Ecto neural progenitor cell (in vitro differentiated cells): ENCODE results near the gene JMJD1C.
"Not testable (repeated sequence)": the region's sequence is repeated elsewhere in the genome, so short reads cannot be mapped to it uniquely, and the experiment has no call there.

Experiments used
- DNase-seq: peaks from one replicate; pipeline ENCODE4 v3.0.0-alpha.2; 2018; ENCODE audit warnings: low spot score

Gene JMJD1C

DNA sequence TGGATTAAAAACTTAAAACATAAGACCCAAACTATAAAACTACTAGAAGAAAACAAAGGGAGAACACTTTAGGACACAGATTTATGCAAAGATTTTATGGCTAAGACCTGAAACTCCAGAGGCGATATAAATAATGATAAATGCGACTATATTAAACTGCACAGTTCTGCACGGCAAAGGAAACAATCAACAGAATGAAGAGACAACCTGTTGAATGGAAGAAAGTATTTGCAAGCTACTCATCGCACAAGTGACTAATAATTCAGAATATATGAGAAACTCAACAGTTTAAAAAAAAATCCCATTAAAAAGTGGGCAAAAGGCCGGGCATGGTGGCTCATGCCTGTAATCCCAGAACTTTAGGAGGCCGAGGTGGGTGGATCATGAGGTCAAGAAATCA, 73.6 kb downstream of the JMJD1C start:
- DNase-seq = no peak

DNA sequence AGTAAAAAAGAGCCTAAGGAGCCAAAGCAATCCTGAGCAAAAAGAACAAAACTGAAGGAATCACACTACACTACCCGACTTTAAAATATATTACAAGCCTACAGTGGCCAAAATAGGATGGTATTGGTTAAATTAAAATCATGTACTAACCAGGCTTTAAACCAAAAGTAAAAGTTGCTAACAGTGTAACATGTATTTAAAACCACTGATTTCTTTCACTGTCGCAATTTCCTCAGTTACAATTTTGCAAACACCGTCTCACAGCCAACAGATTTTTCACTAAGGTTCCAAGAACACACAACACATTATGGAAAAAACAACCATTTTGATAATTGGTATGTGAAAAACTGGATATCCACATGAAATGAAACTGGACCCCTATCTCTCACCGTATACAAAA, 74.0 kb downstream of the JMJD1C start:
- DNase-seq = no peak

GRCh38 chr10:63390521-63390920, 75.3 kb downstream of the JMJD1C start:
- no peak for DNase-seq

GRCh38 chr10:63388421-63389031, 77.3 kb downstream of the JMJD1C start:
- no peak for DNase-seq

DNA sequence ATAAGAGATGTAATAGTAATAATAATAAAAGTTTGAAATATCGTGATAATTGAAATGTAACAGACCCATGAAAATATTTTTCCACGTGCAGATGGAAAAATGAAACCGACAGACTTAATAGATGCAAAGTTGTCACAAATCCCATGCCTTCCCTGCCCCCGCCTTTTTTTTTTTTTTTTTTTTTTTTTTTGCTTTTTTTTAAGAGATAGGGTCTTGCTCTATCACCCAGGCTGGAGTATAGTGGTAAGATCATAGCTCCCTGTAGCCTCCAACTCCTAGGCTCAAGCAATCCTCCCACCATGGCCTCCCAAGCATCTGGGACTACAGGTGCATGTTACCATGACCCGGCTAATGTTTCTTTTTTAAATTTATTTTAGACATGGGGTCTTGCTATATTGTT, 80.5 kb downstream of the JMJD1C start:
- no peak for DNase-seq

DNA sequence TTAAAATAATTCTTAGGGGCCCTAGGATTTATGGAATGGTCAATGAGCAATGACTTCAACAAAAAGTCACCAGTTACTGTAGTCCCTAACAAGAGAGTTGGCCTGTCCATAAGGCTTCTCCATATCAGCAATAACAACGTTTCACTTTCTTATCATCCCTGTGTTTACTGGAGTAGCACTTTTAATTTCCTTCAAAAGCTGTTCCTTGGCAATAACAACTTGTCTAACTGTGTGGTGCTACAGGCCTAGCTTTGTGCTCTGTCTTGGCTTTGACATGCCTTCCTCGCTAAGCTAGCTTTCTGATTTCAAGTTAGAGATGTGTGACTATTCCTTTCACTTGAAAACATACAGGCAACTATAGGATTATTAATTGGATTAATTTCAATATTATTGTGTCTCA, 81.1 kb downstream of the JMJD1C start:
- DNase-seq = no peak

DNA sequence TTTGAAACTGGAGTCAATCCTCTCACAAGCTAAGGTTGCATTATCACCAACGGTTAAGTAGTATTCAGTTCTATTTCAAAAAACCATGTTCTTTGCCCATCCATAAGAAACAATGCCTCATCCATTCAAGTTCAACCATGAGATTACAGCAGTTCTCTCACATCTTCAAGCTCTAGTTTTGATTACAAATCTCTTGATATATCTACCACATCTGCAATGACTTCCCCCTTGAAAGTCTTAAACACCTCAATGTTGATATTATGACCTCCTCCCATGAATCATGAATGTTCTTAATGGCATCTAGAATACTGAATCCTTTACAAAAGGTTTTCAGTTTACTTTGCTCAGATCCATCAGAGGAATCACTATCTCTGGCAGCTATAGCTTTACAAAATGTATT, 81.8 kb downstream of the JMJD1C start:
- no peak for DNase-seq

DNA sequence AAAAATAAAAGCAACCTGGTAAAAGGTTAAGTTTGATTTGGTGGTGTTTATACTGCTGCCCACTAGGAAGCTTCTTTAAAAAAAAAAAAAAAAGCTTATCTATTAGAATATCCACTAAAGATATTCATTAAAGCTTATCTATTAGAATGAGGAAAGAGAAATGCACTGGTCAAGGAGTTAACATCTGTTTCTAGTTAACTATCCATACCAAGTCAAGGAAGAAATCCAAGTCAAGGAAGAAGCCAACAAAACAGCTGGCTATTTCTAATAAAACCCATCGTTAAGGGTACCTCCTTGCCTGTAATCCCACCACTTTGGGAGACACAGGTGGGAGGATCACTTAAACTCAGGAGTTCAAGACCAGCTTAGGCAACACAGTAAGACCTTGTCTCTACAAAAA, 82.6 kb downstream of the JMJD1C start:
- DNase-seq = no peak

DNA sequence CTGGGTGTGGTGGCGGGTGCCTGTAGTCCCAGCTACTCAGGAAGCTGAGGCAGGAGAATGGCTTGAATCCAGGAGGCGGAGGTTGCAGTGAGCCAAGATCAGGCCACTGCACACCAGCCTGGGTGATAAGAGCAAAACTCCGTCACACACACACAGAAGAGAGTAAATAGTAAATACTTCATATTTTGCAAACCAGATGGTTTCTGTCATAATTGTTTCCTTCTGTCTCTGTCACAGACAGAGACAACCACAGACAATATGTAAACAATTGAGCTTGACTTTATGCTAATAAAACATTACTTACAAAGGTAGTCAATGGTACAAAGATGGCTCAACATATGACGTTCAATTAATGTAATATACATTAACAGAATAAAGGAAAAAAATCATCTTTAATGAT, 83.7 kb downstream of the JMJD1C start:
- DNase-seq = no peak

DNA sequence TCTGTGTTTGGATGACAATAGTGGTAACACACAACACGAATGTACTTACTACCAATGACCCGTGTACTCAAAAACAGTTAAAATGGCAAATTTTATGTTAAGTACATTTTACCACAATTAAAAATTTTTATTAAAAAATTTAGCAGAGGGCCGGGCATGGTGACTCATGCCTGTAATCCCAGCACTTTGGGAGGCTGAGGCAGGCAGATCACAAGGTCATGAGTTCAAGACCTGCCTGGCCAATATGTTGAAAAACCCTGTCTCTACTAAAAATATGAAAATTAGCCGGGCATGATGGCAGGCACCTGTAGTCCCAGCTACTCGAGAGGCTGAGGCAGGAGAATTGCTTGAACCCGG, 88.5 kb downstream of the JMJD1C start:
- DNase-seq = not testable (repeated sequence)

DNA sequence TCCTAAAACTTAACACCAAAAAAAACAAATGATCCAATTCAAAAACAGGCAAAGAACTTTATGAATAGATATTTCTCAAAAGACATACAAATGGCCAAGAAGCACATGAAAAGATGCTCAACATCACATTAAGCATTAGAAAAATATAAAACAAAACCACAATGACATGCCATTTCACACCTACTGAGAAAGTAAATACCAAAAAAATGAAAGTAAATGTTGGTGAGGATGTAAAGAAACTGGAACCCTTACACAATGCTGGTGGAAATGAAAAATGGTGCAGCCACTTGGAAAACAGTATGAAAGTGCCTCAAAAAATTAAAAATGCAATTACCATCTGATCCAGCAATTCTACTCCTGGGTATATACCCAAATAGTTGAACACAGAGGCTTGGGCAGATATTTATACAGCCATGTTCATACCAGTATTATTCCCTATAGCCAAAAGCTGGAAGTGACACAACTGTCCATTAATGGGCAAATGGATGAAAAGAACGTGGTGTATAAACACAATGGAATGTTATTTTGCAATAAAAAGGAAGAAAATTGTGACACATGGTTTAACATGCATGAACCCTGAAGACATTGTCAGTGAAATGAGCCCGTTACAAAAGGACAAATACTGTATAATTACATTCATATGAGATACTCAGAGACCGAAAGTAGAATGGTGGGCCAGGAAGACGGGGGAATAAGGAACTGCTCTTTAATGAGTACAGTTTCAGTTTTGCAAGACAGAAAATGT, 89.0 kb downstream of the JMJD1C start:
- no peak for DNase-seq

- DNase-seq = no peak
These were observed 89.9 kb downstream of the JMJD1C start for GRCh38 chr10:63375859-63376258.

- DNase-seq = no peak
These were observed 90.3 kb downstream of the JMJD1C start for GRCh38 chr10:63375458-63375857.

DNA sequence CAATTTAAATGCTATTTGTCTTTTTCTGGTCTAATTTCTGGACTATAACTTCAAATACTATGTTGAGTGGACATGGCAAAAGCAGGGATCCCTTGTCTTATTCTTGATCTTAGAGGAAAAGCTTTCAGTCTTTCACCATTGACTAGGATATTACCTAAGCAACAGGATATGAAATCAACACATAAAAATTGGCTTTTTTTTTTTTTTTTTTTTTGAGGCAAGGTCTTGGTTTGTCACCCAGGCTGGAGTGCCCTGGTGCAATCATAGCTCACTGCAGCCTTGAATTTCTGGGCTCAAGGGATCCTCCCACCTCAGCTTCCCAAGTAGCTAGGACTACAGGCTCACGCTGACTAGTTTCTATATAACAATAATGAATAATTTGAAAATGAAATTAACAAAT, 90.8 kb downstream of the JMJD1C start:
- DNase-seq = no peak

- no peak for DNase-seq
These were observed 92.6 kb downstream of the JMJD1C start for GRCh38 chr10:63373176-63373575.

- no peak for DNase-seq
These were observed 96.1 kb downstream of the JMJD1C start for GRCh38 chr10:63369711-63370110.

GRCh38 chr10:63368365-63368764, 97.4 kb downstream of the JMJD1C start:
- DNase-seq = no peak

DNA sequence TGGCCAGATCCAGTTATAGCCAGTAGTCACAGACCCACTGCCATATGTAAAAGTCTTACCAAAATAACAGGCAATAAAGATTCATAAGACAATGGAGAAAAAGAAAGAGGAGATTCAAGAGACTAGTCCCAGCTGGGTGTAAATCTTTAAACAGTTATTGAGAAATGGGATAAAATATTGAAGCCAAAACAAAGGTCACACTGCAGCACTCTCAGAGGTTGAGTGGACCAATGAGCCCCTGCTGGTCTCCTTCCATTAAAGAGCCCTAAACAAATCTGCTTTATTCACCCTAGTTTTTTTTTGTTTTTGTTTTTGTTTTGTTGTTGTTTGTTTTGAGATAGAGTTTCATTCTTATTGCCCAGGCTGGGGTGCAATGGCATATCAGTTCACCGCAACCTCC, 98.8 kb downstream of the JMJD1C start:
- no peak for DNase-seq

DNA sequence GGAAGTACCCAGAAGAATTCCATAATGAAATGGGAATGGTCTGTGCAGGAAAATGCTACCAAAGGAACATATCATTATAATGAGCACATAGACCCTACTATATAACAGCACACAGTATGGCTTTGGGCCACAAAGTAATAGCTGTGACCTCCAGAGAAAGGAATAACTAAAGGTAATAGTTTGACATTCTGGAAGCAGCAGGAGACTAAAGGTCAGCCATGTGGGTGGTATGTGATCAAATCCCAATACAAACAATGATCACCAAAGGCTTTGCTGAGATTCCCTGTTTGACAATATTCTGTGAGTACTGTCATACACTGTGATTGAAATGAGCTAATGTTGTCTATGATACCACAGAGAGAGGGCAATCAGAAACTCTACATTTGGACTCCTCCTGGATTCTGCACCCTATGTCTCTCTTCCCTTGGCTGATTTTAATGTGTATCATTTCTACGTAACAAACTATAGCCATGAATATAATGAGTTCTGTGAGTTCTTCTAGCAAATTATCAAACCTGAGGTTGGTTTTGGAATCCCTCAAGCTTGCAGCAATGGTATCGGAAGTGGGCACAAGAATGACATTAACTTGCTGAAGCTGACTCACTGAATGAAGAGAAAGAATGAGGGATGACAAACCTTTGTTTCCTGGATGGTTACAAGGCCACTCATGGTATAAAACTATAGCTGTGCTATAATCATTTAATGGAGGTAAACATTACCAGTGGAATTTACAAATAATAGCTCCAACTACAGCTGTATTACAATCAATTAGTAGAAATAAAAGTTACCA, 99.6 kb downstream of the JMJD1C start:
- DNase-seq = no peak

GRCh38 chr10:63364918-63365317, 100.9 kb downstream of the JMJD1C start:
- no peak for DNase-seq

DNA sequence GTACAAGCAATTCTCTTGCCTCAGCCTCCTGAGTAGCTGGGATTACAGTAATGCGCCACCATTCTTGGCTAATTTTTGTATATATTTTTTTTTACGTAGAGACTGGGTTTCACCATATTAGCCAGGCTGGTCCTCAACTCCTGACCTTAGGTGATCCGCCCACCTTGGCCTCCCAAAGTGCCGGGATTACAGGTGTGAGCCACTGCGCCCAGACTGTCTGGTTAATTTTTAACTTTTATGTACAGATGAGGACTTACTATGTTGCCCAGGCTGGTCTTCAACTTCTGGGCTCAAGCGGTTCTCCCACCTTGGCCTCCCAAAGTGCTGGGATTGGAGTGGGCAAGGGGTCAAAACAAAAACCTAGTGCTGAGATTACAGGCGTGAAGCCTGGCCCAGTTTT, 101.8 kb downstream of the JMJD1C start:
- DNase-seq = no peak

DNA sequence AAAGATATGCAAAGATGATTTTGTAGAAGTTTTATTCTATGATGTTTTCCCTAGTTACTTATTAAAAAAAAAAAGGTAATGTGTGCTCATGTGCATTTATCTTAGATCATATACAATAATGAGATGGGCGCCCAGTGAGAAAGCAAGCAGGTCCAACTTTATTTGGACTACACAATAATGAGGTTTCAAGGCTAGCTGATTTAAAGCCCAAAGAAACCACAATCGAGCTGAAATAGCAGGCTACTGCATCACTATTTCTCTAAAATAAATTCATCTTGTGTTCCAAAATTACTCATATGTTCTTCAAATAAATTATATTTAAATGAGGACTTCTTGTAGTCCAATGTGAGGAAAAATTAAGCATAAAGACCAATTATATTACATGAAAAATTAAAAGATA, 110.1 kb downstream of the JMJD1C start:
- DNase-seq = no peak

- no peak for DNase-seq
These were observed 112.8 kb downstream of the JMJD1C start for GRCh38 chr10:63352976-63353375.
